Measurements from ENCODE around the gene SLC36A4.
"Not testable (repeated sequence)": the region's sequence is repeated elsewhere in the genome, so short reads cannot be mapped to it uniquely, and the experiment has no call there.

The SLC36A4 gene

GRCh38 chr11:93122535-93123235 lies 75.1 kb downstream of the SLC36A4 start:
- no peak for DNase-seq (ENCODE audit: low spot score)

GRCh38 chr11:93118276-93118675 lies 79.5 kb downstream of the SLC36A4 start:
- DNase-seq (ENCODE audit: low spot score), result no peak

GRCh38 chr11:93117565-93117964 lies 80.2 kb downstream of the SLC36A4 start:
- no peak for DNase-seq (ENCODE audit: low spot score)

- no peak for DNase-seq (ENCODE audit: low spot score)
These were observed 81.0 kb downstream of the SLC36A4 start for GRCh38 chr11:93116641-93117441.

GRCh38 chr11:93114304-93114703 lies 83.5 kb downstream of the SLC36A4 start:
- DNase-seq (ENCODE audit: low spot score), result no peak

- DNase-seq (ENCODE audit: low spot score), result no peak
These were observed 84.0 kb downstream of the SLC36A4 start for GRCh38 chr11:93113824-93114223.

GRCh38 chr11:93111147-93111546 lies 86.6 kb downstream of the SLC36A4 start:
- DNase-seq (ENCODE audit: low spot score), result not testable (repeated sequence)

- no peak for DNase-seq (ENCODE audit: low spot score)
These were observed 97.6 kb downstream of the SLC36A4 start for GRCh38 chr11:93100211-93100610.

GRCh38 chr11:93099806-93100205 lies 98.0 kb downstream of the SLC36A4 start:
- DNase-seq (ENCODE audit: low spot score), result no peak

Small RNAs within 50 kb of the gene (small RNA-seq; reads per million reads assigned to genes)
- gene AP003072.1, result 0 to 0.03 reads per million in 2 experiments

Data from SK-N-DZ (cell line).